IMR-90 (cell line): ENCODE data around the gene CYP19A1. TPM values are rescaled to one million over a fixed set of nuclear protein-coding genes. Genes with fewer than 3 reads are reported as not detected.

ENCODE experiments used
- ATAC-seq: fragments of 200-7000 bp; cut with Tn5 transposase; 2 replicates; pipeline ENCODE4 v1.9.1; 2020; ENCODE audit warnings: low read depth, mild to moderate bottlenecking, moderate library complexity
- BruUV-seq: library from RNA; stranded (reverse); fragments of 400-500 nt; replicated peaks from 2 replicates; lab custom pipeline; 2021; lab: Mats Ljungman, UMichigan
- CTCF ChIA-PET: fragments of 300-600 bp; formaldehyde crosslinking; extraction: SDS; loops from one replicate; lab custom pipeline; 2021; ENCODE audit warnings: antibody characterized with exemption; lab: Yijun Ruan, JAX
- POLR2A ChIA-PET: fragments of 300-600 bp; sonication (Branson Sonifier 250); formaldehyde crosslinking; loops from one replicate; lab custom pipeline; 2022; ENCODE audit warnings: antibody characterized with exemption; ENCODE audit not compliant: unreplicated experiment; lab: Charles Lee
- DNase-seq: peaks from one replicate; pipeline ENCODE4 v3.0.0; 2013
- H2AFZ ChIP-seq: replicated peaks from 2 replicates; pipeline ENCODE3; 2013; ENCODE audit warnings: low read length, mild to moderate bottlenecking; ENCODE audit not compliant: poor library complexity
- H2AK5ac ChIP-seq: 2 replicates; pipeline ENCODE4 v1.6.1; 2013; ENCODE audit warnings: low read depth, low read length, inconsistent platforms
- H2AK9ac ChIP-seq: replicated peaks from 2 replicates; pipeline ENCODE3; 2013; ENCODE audit warnings: mild to moderate bottlenecking, low read depth, low read length, moderate library complexity; ENCODE audit not compliant: poor library complexity
- H2BK120ac ChIP-seq: 2 replicates; pipeline ENCODE4 v1.6.1; 2013; ENCODE audit warnings: low read depth, low read length, inconsistent platforms
- H2BK15ac ChIP-seq: 3 replicates; pipeline ENCODE4 v1.6.1; 2013; ENCODE audit warnings: low read depth, low read length, inconsistent platforms
- H2BK20ac ChIP-seq: 2 replicates; pipeline ENCODE4 v1.6.1; 2013; ENCODE audit warnings: low read depth, mild to moderate bottlenecking, inconsistent platforms, low read length, moderate library complexity
- H2BK5ac ChIP-seq: 2 replicates; pipeline ENCODE4 v1.6.1; 2013; ENCODE audit warnings: mild to moderate bottlenecking, low read depth, low read length, inconsistent platforms; ENCODE audit not compliant: poor library complexity, severe bottlenecking
- H3K14ac ChIP-seq: replicated peaks from 2 replicates; pipeline ENCODE4 v1.6.1; 2013; ENCODE audit warnings: low read depth, low read length, inconsistent platforms
- H3K18ac ChIP-seq: 2 replicates; pipeline ENCODE4 v1.6.1; 2013; ENCODE audit warnings: low read depth, low read length, control low read depth
- H3K23ac ChIP-seq: 2 replicates; pipeline ENCODE4 v1.6.1; 2013; ENCODE audit warnings: low read depth, low read length, inconsistent platforms
- H3K27ac ChIP-seq: 2 replicates; pipeline ENCODE4 v1.5.1; 2013; ENCODE audit warnings: mild to moderate bottlenecking, control low read depth, low read length; ENCODE audit not compliant: insufficient read depth
- H3K27me3 ChIP-seq: 2 replicates; pipeline ENCODE4 v1.6.1; 2013; ENCODE audit warnings: low read length; ENCODE audit not compliant: control insufficient read depth, insufficient read depth
- H3K36me3 ChIP-seq: 2 replicates; pipeline ENCODE4 v1.6.1; 2013; ENCODE audit warnings: low read length, mixed read lengths; ENCODE audit not compliant: control insufficient read depth, insufficient read depth
- H3K4ac ChIP-seq: 2 replicates; pipeline ENCODE4 v1.6.1; 2013; ENCODE audit warnings: low read depth, low read length, inconsistent platforms
- H3K4me1 ChIP-seq: 2 replicates; pipeline ENCODE4 v1.6.1; 2013; ENCODE audit warnings: low read length, mixed read lengths; ENCODE audit not compliant: control insufficient read depth, insufficient read depth
- H3K4me2 ChIP-seq: 2 replicates; pipeline ENCODE4 v1.6.1; 2013; ENCODE audit warnings: low read depth, mild to moderate bottlenecking, control low read depth, low read length, moderate library complexity
- H3K4me3 ChIP-seq: 2 replicates; pipeline ENCODE4 v1.5.1; 2013; ENCODE audit warnings: low read depth, mild to moderate bottlenecking, control low read depth, low read length, moderate library complexity; ENCODE audit not compliant: insufficient read depth
- H3K56ac ChIP-seq: 2 replicates; pipeline ENCODE4 v1.6.1; 2013; ENCODE audit warnings: low read length, inconsistent platforms; ENCODE audit not compliant: insufficient read depth; ENCODE audit errors: extremely low read depth
- H3K79me1 ChIP-seq, 2 experiments: 2 replicates each; pipeline ENCODE4 v1.6.1; 2013; ENCODE audit warnings: low read length in 2 of 2, inconsistent platforms in 1 of 2, low read depth in 1 of 2
- H3K9ac ChIP-seq: 2 replicates; pipeline ENCODE4 v1.6.1; 2013; ENCODE audit warnings: low read depth, low read length, control low read depth
- H3K9me1 ChIP-seq: 2 replicates; pipeline ENCODE4 v1.6.1; 2013; ENCODE audit warnings: low read length, inconsistent platforms; ENCODE audit not compliant: insufficient read depth
- H3K9me3 ChIP-seq: 2 replicates; pipeline ENCODE4 v1.6.1; 2013; ENCODE audit warnings: low read length; ENCODE audit not compliant: control insufficient read depth, insufficient read depth
- H4K20me1 ChIP-seq: 2 replicates; pipeline ENCODE4 v1.6.1; 2013; ENCODE audit warnings: low read length, inconsistent platforms; ENCODE audit not compliant: insufficient read depth
- H4K5ac ChIP-seq: 2 replicates; pipeline ENCODE4 v1.6.1; 2013; ENCODE audit warnings: mild to moderate bottlenecking, low read depth, low read length, control low read depth
- H4K8ac ChIP-seq, 2 experiments: 2 replicates each; pipeline ENCODE4 v1.6.1; 2013; ENCODE audit warnings: low read depth in 2 of 2, low read length in 2 of 2, control low read depth in 1 of 2, inconsistent platforms in 1 of 2
- H4K91ac ChIP-seq: 2 replicates; pipeline ENCODE4 v1.6.1; 2013; ENCODE audit warnings: low read depth, low read length, inconsistent platforms; ENCODE audit not compliant: insufficient read depth
- BHLHE40 ChIP-seq: fragments of 150-350 bp; IDR thresholded peaks from 2 replicates; pipeline ENCODE4 v1.6.1; 2016; ENCODE audit warnings: mild to moderate bottlenecking, low read depth, low read length
- CHD1 ChIP-seq: IDR thresholded peaks from 2 replicates; pipeline ENCODE4 v1.6.1; 2012; ENCODE audit warnings: low read depth, low read length, improper control_type of control experiment
- FOS ChIP-seq: fragments of 150-350 bp; IDR thresholded peaks from 2 replicates; pipeline ENCODE4 v1.6.1; 2016; ENCODE audit warnings: low read depth, low read length
- MAFK ChIP-seq: IDR thresholded peaks from 2 replicates; pipeline ENCODE4 v1.6.1; 2012; ENCODE audit warnings: low read depth, low read length, improper control_type of control experiment
- MAZ ChIP-seq: IDR thresholded peaks from 2 replicates; pipeline ENCODE4 v1.6.1; 2012; ENCODE audit warnings: low read depth, mild to moderate bottlenecking, low read length, improper control_type of control experiment, moderate library complexity, borderline replicate concordance
- MXI1 ChIP-seq: IDR thresholded peaks from 2 replicates; pipeline ENCODE4 v1.6.1; 2012; ENCODE audit warnings: low read depth, mild to moderate bottlenecking, low read length, moderate library complexity, borderline replicate concordance
- NFE2L2 ChIP-seq: fragments of 150-350 bp; IDR thresholded peaks from 2 replicates; pipeline ENCODE4 v1.6.1; 2016; ENCODE audit warnings: low read depth, mild to moderate bottlenecking, low read length
- POLR2A ChIP-seq: IDR thresholded peaks from 2 replicates; pipeline ENCODE4 v1.6.1; 2012; ENCODE audit warnings: mild to moderate bottlenecking, low read depth, low read length
- RAD21 ChIP-seq: IDR thresholded peaks from 2 replicates; pipeline ENCODE4 v1.6.1; 2012; ENCODE audit warnings: low read length, improper control_type of control experiment
- RCOR1 ChIP-seq: IDR thresholded peaks from 2 replicates; pipeline ENCODE4 v1.6.1; 2012; ENCODE audit warnings: mild to moderate bottlenecking, low read length, improper control_type of control experiment; ENCODE audit not compliant: insufficient replicate concordance
- RFX5 ChIP-seq: IDR thresholded peaks from 2 replicates; pipeline ENCODE4 v1.8.0; 2012; ENCODE audit warnings: low read depth, mild to moderate bottlenecking, low read length, moderate library complexity
- SMC3 ChIP-seq: fragments of 150-350 bp; IDR thresholded peaks from 2 replicates; pipeline ENCODE4 v1.6.1; 2016; ENCODE audit warnings: low read depth, mild to moderate bottlenecking, antibody characterized with exemption, low read length, moderate library complexity
- WGBS, 2 experiments: methylation state at CpG; one replicate each; pipeline versions ENCODE4 v1.1.5 to v1.1.7; 2013; ENCODE audit warnings: missing lambda C conversion rate in 2 of 2; ENCODE audit not compliant: insufficient read length in 1 of 2; ENCODE audit errors: extremely low coverage in 2 of 2; 5-methylcytosine and 5-hydroxymethylcytosine counted together
- dilution Hi-C: fragments of 300-500 bp; cut with HindIII; formaldehyde crosslinking; loops from one replicate; pipeline ENCODE4 v1.14.3; 2018; ENCODE audit warnings: low sequenced_read_pairs; ENCODE audit not compliant: unreplicated experiment
- in situ Hi-C: fragments of 300-500 bp; cut with MboI; formaldehyde crosslinking; loops from 3 replicates; pipeline ENCODE4 v1.14.3; 2019; ENCODE audit warnings: low sequenced_read_pairs, inconsistent platforms, mixed read lengths
- intact Hi-C: fragments of 100-400 bp; cut with micrococcal nuclease; formaldehyde crosslinking; loops from 2 replicates; pipeline ENCODE4 v1.10.0; 2022
- polyA plus RNA-seq, 3 experiments: library from polyadenylated mRNA; depleted of rRNA; stranded (reverse); fragments of >200 nt; gene quantifications; 2 replicates each; pipeline ENCODE4 v1.2.3, GENCODE V29; 2012; ENCODE audit warnings: low replicate concordance in 1 of 3
- total RNA-seq: library from RNA; depleted of rRNA; stranded (reverse); fragments of >200 nt; gene quantifications from 2 replicates; pipeline ENCODE4 v1.2.3, GENCODE V29; 2012
- TF ChIP-seq, protein P1 (sequence below): fragments of 150-350 bp; IDR thresholded peaks from 2 replicates; pipeline ENCODE4 v1.6.1; 2016; ENCODE audit warnings: low read depth, mild to moderate bottlenecking, low read length, moderate library complexity, borderline replicate concordance
- TF ChIP-seq, protein P2 (sequence below): conservative IDR thresholded peaks from 2 replicates; pipeline ENCODE4 v1.5.1; 2012; ENCODE audit warnings: mild to moderate bottlenecking, low read depth, low read length, improper control_type of control experiment
- TF ChIP-seq, protein P3 (sequence below): fragments of 150-350 bp; IDR thresholded peaks from 2 replicates; pipeline ENCODE4 v1.6.1; 2017; ENCODE audit warnings: mild to moderate bottlenecking, antibody characterized with exemption, low read length, low read depth

CYP19A1 gene
- total and polyA plus RNA-seq, 2 of the 4 experiments (the other 2 are of a cell fraction) = not detected

DNA sequence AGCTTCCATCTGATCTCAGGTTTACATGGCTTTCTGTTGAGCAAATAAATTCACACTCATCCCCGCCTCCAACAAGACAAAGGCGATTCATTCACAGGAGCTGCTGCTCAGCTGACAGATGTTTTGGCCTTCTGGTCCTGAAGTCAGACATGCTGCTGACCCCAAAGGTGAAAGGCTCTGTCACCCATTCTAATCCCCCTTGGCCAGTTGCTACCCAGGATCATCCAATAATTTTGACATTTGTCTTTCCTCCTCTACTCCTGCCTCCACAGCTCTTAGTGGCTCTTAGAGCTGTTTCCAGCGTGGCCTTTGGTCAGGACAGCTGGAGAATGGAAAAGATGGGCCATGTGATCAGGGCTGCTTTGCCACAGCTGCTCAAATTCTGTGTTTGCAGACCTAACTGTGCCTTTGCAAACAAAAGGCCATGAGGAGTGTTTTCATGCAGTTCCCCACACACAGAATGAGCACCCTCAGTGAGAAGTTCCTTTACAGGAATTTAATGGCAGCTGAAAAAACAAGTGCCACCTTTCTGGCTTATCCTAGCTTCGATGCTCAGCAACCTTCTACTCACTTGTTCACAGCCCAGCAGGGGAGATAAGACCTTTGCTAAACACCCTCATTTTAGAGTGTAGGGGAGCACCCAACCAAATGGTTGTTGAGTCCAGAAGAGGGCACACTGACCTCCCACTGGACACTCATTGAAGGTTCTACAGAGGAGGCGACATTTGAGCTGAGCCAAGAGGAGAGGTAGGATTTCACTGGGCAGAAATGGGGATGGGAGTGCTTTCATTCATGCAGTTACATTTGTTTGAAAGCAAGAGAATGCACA lies 39.0 kb downstream of the CYP19A1 start:
- ChIA-PET POLR2A (no interaction called here), CTCF (no interaction called here)
- no peak overlapping the region for H3K4me2 ChIP-seq
- H3K4ac ChIP-seq = no peak overlapping the region
- H3K9me1 ChIP-seq = no peaks in the 10 kb centered on the region
- H3K23ac ChIP-seq = no peak overlapping the region
- H2AFZ ChIP-seq = no peak overlapping the region
- H2BK15ac ChIP-seq = no peak overlapping the region
- dilution Hi-C loops (no loop called here), in situ Hi-C loops (no loop called here), intact Hi-C loops (no loop called here)
- ATAC-seq = no peak
- H2BK20ac ChIP-seq = no peak overlapping the region
- 67% methylated on average over 1 of the region's 5 CpGs; no CpG with 5 or more reads in 1 of the 2 experiments for WGBS, 2 experiments
- H4K91ac ChIP-seq = no peak overlapping the region
- no peaks in the 10 kb centered on the region for H3K36me3 ChIP-seq
- no peak overlapping the region for H3K14ac ChIP-seq
- no peak overlapping the region for H4K5ac ChIP-seq
- peaks cover 50% of the 10 kb centered on the region for H3K27me3 ChIP-seq
- H4K20me1 ChIP-seq = no peaks in the 10 kb centered on the region
- H2AK9ac ChIP-seq = no peak overlapping the region
- H3K9ac ChIP-seq = no peak overlapping the region
- no TSS peak for BruUV-seq
- H3K56ac ChIP-seq = no peak overlapping the region
- no peak overlapping the region for H2AK5ac ChIP-seq
- H3K27ac ChIP-seq = no peak overlapping the region
- DNase-seq = no peak
- no peak overlapping the region for H2BK120ac ChIP-seq
- no peaks in the 10 kb centered on the region; the same call in 1 of the 2 replicates for H3K4me1 ChIP-seq
- no peaks in the 10 kb centered on the region for H3K79me1 ChIP-seq
- no peak overlapping the region for H2BK5ac ChIP-seq
- H3K18ac ChIP-seq = no peak overlapping the region; the same call in 1 of the 2 replicates
- no peaks in the 10 kb centered on the region for H3K9me3 ChIP-seq
- no peak overlapping the region for H4K8ac ChIP-seq
- H3K4me3 ChIP-seq = no peak overlapping the region
- TF ChIP-seq RFX5 (no peak), MXI1 (no peak), POLR2A (no peak), RCOR1 (no peak), BHLHE40 (no peak), CHD1 (no peak), SMC3 (no peak), RAD21 (no peak), MAZ (no peak), FOS (no peak), MAFK (no peak), NFE2L2 (no peak)
- TF ChIP-seq, protein P1, sequence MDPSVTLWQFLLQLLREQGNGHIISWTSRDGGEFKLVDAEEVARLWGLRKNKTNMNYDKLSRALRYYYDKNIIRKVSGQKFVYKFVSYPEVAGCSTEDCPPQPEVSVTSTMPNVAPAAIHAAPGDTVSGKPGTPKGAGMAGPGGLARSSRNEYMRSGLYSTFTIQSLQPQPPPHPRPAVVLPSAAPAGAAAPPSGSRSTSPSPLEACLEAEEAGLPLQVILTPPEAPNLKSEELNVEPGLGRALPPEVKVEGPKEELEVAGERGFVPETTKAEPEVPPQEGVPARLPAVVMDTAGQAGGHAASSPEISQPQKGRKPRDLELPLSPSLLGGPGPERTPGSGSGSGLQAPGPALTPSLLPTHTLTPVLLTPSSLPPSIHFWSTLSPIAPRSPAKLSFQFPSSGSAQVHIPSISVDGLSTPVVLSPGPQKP = no peak
- TF ChIP-seq, protein P2, sequence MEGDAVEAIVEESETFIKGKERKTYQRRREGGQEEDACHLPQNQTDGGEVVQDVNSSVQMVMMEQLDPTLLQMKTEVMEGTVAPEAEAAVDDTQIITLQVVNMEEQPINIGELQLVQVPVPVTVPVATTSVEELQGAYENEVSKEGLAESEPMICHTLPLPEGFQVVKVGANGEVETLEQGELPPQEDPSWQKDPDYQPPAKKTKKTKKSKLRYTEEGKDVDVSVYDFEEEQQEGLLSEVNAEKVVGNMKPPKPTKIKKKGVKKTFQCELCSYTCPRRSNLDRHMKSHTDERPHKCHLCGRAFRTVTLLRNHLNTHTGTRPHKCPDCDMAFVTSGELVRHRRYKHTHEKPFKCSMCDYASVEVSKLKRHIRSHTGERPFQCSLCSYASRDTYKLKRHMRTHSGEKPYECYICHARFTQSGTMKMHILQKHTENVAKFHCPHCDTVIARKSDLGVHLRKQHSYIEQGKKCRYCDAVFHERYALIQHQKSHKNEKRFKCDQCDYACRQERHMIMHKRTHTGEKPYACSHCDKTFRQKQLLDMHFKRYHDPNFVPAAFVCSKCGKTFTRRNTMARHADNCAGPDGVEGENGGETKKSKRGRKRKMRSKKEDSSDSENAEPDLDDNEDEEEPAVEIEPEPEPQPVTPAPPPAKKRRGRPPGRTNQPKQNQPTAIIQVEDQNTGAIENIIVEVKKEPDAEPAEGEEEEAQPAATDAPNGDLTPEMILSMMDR = no peak
- TF ChIP-seq, protein P3, sequence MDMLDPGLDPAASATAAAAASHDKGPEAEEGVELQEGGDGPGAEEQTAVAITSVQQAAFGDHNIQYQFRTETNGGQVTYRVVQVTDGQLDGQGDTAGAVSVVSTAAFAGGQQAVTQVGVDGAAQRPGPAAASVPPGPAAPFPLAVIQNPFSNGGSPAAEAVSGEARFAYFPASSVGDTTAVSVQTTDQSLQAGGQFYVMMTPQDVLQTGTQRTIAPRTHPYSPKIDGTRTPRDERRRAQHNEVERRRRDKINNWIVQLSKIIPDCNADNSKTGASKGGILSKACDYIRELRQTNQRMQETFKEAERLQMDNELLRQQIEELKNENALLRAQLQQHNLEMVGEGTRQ = no peak
